GM19193 (cell line): ENCODE data around the gene HSP90AB1.

ENCODE experiments used
- POLR2A ChIP-seq: IDR thresholded peaks from 4 replicates; pipeline ENCODE4 v1.6.1; 2011; ENCODE audit not compliant: insufficient read depth, insufficient read length; ENCODE audit errors: extremely low read depth

The HSP90AB1 gene

DNA sequence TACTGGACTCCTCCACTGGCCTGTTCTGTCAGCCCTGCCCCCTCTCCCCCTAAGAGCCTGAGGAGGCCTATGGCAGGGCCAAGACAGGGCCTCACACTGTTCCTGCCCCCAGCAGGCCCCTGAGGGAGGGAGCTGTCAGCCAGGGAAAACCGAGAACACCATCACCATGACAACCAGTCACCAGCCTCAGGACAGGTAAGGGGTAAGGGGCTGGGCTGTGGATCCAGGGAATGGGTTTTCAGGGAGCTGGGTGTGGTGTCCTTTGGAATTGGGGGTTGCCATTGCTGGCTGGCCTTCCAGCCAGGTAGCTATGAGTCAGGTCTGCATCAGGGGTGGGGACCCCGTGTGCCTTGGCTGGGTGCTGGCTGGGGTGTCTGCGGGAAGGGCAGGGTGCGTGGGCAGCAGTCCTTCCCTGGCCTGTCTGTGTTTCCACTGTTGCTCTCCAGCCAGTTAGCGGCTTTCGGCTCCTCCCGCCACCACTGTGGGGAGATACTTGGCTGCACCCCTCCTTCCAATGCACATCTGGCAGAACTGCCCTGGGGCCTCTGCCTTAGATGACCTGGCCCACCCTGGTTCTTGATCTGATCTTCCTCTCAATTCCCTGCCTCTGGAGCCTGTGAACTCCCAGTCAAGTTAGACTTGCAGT is 19.6 kb upstream of the HSP90AB1 start:
- TF ChIP-seq POLR2A: no peak

DNA sequence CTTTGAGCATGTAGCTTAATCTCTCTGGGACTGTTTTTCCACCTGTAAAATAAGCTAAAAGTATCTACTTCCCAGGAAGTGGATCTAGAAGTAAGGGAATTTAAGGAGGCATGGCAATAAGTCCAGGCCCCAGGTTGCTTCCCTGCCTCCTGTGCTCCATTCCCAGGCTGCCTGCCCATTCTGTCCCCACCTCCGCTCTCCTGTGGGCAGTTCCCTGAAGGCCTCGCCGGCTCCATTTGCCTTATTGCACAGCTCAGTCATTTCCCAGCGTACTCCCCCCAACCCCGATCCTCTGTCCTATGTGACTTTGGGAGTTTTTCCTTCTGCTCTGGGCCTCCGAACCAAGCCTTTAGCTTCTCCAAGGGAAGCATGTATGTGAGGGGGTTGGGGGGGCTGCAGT is 18.9 kb upstream of the HSP90AB1 start:
- TF ChIP-seq POLR2A: no peak

DNA sequence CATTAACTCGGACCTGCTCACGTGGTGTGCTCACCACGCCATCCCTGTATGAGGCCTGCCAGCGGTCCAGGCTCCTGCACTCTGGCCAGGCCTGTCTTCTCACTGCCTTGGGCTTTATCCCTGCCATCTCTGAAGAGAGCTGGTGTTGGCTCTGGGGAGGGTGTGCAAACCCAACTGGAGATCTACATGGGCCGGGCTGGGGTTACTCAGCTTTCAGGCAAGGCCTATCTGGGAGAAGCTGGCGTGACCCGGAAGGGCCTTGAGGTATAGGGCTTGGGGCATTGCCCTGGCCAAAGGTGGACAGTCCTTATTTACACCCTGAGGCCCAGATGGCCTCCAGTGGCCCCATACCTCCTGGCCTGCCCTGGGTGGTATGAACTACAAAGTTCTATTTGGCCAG is 18.5 kb upstream of the HSP90AB1 start:
- no peak for TF ChIP-seq POLR2A

DNA sequence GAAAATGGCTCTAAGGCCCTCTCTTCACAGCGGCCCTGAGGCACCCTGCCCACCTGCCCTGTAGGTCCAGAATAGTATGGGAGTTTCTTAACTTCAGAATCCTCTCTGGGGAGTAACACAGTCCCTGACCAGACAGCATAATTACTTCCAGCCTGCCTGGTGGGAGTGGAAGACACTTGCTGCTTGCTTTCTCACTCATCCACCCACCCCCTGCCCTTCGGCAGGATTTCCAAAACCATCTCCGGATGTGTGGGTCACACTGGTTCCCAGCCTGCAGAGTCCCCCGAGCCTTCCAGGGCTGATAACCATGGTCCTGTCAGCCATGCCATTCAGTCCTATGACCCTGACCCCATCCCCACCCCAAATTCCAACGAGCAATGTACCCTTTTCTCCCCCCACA is 18.1 kb upstream of the HSP90AB1 start:
- TF ChIP-seq POLR2A: no peak

DNA sequence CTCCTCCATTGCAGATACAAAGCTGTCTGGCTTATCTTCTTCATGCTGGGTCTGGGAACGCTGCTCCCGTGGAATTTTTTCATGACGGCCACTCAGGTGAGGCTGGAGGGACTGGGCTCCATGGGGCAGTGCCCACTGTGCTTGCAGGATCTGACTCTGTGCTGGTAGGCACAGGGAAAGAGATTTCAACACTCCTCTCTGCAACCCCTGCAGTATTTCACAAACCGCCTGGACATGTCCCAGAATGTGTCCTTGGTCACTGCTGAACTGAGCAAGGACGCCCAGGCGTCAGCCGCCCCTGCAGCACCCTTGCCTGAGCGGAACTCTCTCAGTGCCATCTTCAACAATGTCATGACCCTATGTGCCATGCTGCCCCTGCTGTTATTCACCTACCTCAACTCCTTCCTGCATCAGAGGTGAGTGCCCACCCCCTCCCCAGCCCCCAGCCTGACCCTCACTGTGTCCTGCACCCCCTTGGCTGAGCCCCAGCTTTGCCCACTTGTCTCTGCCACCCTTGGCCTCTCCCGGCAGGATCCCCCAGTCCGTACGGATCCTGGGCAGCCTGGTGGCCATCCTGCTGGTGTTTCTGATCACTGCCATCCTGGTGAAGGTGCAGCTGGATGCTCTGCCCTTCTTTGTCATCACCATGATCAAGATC is 17.4 kb upstream of the HSP90AB1 start:
- no peak for TF ChIP-seq POLR2A

DNA sequence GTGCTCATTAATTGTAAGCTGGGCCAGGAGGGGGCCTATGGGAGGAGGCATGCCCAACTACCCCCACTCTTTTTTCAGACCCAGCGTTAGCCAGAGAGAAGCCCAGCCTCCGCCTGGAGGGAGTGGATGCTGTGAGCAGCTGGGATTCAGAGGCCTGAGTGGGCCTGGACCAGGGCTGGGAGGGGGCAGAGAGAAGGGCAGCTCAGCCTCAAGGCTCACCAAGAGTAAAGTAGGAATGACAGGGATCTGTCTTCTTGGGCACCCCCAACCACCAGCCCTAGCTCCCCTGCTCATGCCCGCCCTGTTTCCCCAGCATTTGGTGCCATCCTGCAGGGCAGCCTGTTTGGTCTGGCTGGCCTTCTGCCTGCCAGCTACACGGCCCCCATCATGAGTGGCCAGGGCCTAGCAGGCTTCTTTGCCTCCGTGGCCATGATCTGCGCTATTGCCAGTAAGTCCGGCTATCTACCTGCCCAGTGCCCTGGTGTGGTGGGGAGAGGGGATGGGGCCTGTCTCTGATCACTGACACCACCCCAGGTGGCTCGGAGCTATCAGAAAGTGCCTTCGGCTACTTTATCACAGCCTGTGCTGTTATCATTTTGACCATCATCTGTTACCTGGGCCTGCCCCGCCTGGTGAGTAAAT is 16.7 kb upstream of the HSP90AB1 start:
- TF ChIP-seq POLR2A: no peak

DNA sequence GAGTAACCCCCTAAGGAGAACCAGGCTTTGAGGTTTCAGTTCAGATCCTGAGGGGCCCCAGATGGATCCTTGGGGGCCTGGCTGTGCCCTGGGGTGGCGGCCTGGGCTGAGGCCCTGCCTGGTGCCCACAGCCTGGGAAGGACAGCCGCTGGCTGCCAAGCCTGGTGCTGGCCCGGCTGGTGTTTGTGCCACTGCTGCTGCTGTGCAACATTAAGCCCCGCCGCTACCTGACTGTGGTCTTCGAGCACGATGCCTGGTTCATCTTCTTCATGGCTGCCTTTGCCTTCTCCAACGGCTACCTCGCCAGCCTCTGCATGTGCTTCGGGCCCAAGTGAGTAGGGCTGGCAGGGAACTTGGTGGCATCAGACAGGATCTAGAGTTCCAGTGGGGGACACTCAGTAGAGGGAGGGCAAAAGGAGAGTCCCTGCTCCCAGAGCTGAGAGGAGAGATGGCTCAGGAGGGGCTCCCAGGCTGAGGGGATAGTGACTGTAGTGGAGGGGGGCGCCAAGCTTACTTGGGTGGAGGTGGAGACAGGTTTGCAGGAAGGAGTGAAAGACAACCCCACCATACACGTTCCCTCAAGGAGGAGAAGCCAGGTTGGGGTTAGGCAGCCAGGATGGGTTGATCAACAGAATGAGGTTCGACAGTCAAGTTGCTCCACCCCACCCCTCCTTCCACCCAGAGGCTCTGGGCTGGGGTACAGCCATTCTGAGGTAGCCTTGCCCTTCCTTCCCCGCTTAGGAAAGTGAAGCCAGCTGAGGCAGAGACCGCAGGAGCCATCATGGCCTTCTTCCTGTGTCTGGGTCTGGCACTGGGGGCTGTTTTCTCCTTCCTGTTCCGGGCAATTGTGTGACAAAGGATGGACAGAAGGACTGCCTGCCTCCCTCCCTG is 14.0 kb upstream of the HSP90AB1 start:
- no peak for TF ChIP-seq POLR2A

DNA sequence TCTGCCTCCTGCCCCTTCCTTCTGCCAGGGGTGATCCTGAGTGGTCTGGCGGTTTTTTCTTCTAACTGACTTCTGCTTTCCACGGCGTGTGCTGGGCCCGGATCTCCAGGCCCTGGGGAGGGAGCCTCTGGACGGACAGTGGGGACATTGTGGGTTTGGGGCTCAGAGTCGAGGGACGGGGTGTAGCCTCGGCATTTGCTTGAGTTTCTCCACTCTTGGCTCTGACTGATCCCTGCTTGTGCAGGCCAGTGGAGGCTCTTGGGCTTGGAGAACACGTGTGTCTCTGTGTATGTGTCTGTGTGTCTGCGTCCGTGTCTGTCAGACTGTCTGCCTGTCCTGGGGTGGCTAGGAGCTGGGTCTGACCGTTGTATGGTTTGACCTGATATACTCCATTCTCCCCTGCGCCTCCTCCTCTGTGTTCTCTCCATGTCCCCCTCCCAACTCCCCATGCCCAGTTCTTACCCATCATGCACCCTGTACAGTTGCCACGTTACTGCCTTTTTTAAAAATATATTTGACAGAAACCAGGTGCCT is 13.3 kb upstream of the HSP90AB1 start:
- no peak for TF ChIP-seq POLR2A

DNA sequence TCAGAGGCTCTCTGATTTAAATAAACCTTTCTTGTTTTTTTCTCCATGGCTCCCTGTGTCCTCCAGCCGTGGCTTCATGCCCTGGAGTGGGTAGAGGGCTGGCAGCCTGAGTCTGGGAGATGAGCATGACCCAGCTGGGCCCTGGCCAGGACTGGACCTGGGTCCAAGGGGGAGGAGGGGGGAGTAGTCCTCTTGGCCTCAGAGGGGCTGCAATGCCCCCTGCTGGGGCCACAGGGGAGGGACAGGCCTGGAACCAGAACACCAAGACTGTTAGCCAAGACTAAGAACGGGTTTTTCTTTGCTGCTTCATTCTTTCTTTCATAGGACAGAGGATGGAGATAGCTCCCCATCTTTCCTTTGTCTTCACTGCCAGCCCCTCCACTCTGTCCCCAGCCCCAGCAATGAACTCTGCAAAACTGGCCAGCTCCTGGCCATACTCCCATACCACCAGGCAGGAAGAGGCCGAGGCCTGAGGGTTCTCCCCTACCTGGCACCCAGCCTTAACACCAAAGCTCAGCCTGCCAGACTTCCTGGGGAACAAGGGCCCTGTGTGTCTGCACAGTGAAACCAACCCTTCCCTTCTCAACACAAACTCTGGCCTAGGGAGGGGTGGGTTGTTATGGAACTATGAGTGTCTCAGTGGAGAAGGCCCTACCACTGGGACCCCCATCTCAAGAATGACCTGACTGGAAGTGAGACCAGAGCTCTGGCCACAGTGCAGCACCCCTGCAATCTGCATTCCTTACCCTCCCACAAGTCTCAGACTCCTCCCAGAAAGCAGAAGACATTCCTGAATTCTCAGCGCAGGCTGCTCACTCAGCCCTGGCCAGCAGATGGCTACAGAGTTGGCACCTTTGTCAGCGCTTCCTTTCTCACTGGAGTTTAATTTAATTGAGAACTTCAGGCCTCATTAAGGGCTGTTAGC is 12.5 kb upstream of the HSP90AB1 start:
- TF ChIP-seq POLR2A: no peak

DNA sequence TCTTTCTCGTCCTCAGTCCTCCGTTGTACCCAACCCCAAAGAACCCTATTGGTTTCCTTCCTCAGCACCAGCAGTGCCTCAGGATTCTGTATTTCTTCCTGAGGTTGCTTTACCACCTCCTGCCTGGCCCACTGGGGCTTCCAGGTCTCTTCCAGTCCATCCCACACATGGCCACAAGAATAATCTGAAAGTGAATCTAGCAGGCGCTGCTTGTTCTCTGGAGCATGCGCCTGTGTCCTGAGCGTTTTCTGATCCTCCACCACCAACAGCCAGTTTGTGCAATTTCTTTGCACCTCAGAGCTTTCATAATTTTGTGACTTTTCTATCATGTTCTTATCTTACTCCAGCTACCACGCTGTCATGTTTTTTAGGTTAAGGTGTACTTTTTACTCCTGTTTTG is 11.6 kb upstream of the HSP90AB1 start:
- no peak for TF ChIP-seq POLR2A

DNA sequence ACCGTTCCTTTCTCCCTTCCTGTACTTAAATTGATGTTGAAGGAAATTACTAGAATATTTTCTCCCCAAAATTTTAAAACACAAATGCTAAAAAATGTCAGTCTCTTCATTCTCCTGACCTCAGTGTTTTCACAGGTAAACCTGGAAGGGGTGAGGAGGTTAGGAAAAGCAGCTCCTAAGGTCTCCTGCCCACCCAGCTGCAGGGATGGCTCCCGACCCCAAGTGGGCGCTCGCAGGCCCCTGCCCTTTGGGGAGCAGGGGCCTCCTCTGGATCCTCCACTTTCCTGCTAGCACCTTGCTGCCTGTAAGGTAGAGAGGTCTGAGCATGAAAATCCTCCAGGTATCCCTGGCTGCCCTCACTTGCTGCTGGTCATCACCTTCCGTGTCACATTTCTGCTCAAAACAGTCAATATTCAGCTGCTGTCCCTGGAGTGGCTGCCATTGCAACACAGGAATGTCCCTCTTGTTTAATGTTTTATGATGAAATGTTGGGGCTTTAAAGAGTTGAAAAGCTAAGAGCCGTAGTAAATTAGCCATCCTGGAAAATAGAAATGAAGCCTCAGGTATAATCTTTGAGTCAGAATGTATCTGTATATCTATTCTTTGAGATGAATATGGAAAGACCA is 10.9 kb upstream of the HSP90AB1 start:
- TF ChIP-seq POLR2A: no peak

DNA sequence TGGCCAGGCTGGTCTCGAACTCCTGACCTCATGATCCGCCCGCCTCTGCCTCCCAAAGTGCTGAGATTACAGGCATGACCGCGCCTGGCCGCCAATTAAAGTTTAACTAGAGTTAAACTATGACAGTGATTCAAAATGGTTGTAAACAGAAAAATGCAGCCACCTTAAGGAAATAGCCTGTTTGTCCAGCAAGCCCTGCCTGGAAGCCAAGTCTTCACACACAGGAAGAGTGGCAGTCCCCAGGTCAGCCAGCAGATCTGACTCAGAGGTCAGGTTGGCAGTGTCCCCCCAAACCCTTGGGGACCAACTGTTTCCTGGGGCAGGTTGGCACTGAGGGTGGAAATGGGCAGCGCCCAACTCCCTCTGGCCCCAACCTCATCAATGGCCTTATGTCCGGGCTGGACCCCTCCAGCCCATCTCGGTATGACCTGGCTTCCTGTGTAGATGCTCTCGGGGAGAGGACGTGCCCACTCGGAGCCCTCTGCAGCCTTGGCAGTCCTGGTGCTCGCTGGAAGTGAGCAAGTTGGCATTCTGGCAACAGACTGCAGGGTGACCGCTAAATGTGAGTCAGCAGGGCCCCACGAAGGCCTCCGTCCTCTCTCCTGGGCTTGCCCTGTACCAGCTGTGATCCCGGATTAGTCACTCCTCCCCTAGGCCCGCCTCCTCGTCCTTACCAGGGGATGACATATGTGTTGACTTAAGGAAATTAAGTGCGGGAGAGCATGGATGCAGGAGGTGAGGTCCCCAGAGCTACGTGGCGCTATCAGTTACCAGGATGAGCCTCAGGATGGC is 9.7 kb upstream of the HSP90AB1 start:
- no peak for TF ChIP-seq POLR2A
